HL-60 (cell line): ENCODE measurements around the gene HIGD2A.

Experiments used
- DNase-seq, 2 experiments: peaks; one replicate each; pipeline ENCODE4 v3.0.0-alpha.2; 2010 to 2020; ENCODE audit warnings: low read depth in 1 of 2, low spot score in 1 of 2
- H3K27ac ChIP-seq: fragments of 250-450 bp; sonication (Bioruptor Pico); replicated peaks from 2 replicates; pipeline ENCODE4 v1.5.1; 2020; ENCODE audit warnings: mild to moderate bottlenecking, moderate library complexity
- H3K27me3 ChIP-seq: fragments of 250-450 bp; sonication (Bioruptor Pico); 2 replicates; pipeline ENCODE4 v1.5.1; 2021; ENCODE audit warnings: mild to moderate bottlenecking, moderate library complexity; ENCODE audit not compliant: insufficient read depth, poor library complexity, severe bottlenecking
- H3K4me3 ChIP-seq: replicated peaks from 2 replicates; pipeline ENCODE4 v1.5.1; 2011; ENCODE audit warnings: mild to moderate bottlenecking, control low read depth, low read length; ENCODE audit not compliant: insufficient read depth
- GABPA ChIP-seq: IDR thresholded peaks from 2 replicates; pipeline ENCODE4 v1.6.1; 2012; ENCODE audit warnings: low read depth
- POLR2AphosphoS5 ChIP-seq: IDR thresholded peaks from 2 replicates; pipeline ENCODE4 v1.6.1; 2012; ENCODE audit warnings: low read depth
- REST ChIP-seq: IDR thresholded peaks from 2 replicates; pipeline ENCODE4 v1.6.1; 2012; ENCODE audit warnings: low read depth; ENCODE audit not compliant: insufficient replicate concordance
- SPI1 ChIP-seq: IDR thresholded peaks from 2 replicates; pipeline ENCODE4 v1.6.1; 2012; ENCODE audit warnings: low read depth, mild to moderate bottlenecking, borderline replicate concordance
- TF ChIP-seq, protein P1 (sequence below): IDR thresholded peaks from one replicate; pipeline ENCODE4 v1.5.1; 2011; ENCODE audit warnings: low read length, control low read depth, inconsistent platforms; ENCODE audit not compliant: insufficient read depth

HIGD2A gene

GRCh38 chr5:176424181-176424580 lies 35.6 kb downstream of the HIGD2A start:
- H3K27ac ChIP-seq, result no peak overlapping the region
- TF ChIP-seq, protein P1, sequence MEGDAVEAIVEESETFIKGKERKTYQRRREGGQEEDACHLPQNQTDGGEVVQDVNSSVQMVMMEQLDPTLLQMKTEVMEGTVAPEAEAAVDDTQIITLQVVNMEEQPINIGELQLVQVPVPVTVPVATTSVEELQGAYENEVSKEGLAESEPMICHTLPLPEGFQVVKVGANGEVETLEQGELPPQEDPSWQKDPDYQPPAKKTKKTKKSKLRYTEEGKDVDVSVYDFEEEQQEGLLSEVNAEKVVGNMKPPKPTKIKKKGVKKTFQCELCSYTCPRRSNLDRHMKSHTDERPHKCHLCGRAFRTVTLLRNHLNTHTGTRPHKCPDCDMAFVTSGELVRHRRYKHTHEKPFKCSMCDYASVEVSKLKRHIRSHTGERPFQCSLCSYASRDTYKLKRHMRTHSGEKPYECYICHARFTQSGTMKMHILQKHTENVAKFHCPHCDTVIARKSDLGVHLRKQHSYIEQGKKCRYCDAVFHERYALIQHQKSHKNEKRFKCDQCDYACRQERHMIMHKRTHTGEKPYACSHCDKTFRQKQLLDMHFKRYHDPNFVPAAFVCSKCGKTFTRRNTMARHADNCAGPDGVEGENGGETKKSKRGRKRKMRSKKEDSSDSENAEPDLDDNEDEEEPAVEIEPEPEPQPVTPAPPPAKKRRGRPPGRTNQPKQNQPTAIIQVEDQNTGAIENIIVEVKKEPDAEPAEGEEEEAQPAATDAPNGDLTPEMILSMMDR, result no peak
- no peak for TF ChIP-seq GABPA
- TF ChIP-seq REST, result no peak
- no peak for TF ChIP-seq SPI1
- no peak for TF ChIP-seq POLR2AphosphoS5
- H3K27me3 ChIP-seq, result no peaks in the 10 kb centered on the region

DNA sequence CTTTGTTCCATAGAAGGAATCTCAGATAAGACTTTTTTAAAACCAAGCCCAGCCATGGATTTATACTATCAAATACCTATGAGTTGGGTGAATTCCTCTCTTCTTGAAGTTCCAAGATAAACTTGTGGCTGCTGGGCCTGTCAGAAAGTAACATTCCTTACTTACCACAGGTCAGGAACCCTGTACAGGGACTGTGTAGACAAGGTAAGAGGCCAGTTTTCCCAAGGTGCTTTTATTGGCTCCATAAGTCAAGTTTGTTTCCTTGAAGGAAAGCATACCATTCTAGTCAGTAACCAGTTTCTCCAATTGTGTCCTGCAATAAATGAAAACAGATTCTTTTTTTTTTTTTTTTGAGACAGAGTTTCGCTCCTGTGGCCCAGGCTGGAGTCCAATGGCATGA lies 36.6 kb downstream of the HIGD2A start:
- TF ChIP-seq GABPA (no peak), REST (no peak), SPI1 (no peak), POLR2AphosphoS5 (no peak)
- TF ChIP-seq, protein P1, result no peak
- Histone ChIP-seq H3K27me3 (no peaks in the 10 kb centered on the region), H3K27ac (no peak overlapping the region), H3K4me3 (no peak overlapping the region)
- no peak for DNase-seq

More at GRCh38 chr5:176424181-176424580, 35.6 kb downstream of the HIGD2A start:
- no peak overlapping the region for H3K4me3 ChIP-seq
- DNase-seq, result no peak

DNA sequence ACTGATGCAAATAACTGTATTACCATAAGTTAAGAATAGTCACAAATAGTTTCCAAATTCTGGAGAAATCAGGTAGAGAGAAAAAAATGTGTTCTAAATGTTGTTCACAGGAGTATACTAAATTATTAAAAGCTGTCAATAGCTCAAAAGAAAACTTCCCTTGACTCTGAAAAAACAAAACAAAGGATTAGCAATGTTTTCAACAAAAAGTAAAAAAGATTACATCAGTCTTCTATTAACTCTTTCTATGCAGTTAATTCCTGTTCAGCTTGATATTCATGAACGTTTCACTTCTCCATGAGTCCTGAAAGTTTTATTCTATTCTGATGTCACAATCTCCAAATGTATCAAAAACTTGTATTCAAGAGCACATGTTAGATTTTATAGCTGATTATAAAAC lies 37.2 kb downstream of the HIGD2A start:
- H3K4me3 ChIP-seq, result no peak overlapping the region
- TF ChIP-seq, protein P1, result no peak
- TF ChIP-seq GABPA (no peak), POLR2AphosphoS5 (no peak), REST (no peak), SPI1 (no peak)
- no peak for DNase-seq
- H3K27me3 ChIP-seq, result no peaks in the 10 kb centered on the region
- H3K27ac ChIP-seq, result no peak overlapping the region
